Superior temporal gyrus (tissue), 1 donor: Measurements from ENCODE around the gene LYST.

Experiments
- DNase-seq: peaks from one replicate; pipeline ENCODE4 v3.0.0-alpha.2; 2016; ENCODE audit errors: extremely low spot score

The LYST gene

GRCh38 chr1:235721982-235722381 lies 144.7 kb downstream of the LYST start:
- DNase-seq = no peak

GRCh38 chr1:235720544-235720943 lies 146.2 kb downstream of the LYST start:
- no peak for DNase-seq

GRCh38 chr1:235714205-235714897 lies 152.4 kb downstream of the LYST start:
- DNase-seq = no peak

- DNase-seq = no peak
Measured at GRCh38 chr1:235712812-235713211, 153.9 kb downstream of the LYST start.

GRCh38 chr1:235710687-235711086 lies 156.0 kb downstream of the LYST start:
- DNase-seq = no peak

- DNase-seq = no peak
Measured at GRCh38 chr1:235709018-235709417, 157.7 kb downstream of the LYST start.

- DNase-seq = no peak
Measured at GRCh38 chr1:235708390-235708962, 158.2 kb downstream of the LYST start.

GRCh38 chr1:235703506-235703905 lies 163.2 kb downstream of the LYST start:
- no peak for DNase-seq

- no peak for DNase-seq
Measured at GRCh38 chr1:235702412-235702811, 164.3 kb downstream of the LYST start.

- no peak for DNase-seq
Measured at GRCh38 chr1:235697508-235697907, 169.2 kb downstream of the LYST start.

- DNase-seq = no peak
Measured at GRCh38 chr1:235689356-235689755, 177.3 kb downstream of the LYST start.

GRCh38 chr1:235688096-235688495 lies 178.6 kb downstream of the LYST start:
- no peak for DNase-seq

GRCh38 chr1:235683653-235684052 lies 183.1 kb downstream of the LYST start:
- DNase-seq = no peak

- no peak for DNase-seq
Measured at GRCh38 chr1:235682216-235682615, 184.5 kb downstream of the LYST start.

- no peak for DNase-seq
Measured at GRCh38 chr1:235679644-235680043, 187.1 kb downstream of the LYST start.

GRCh38 chr1:235679005-235679404 lies 187.7 kb downstream of the LYST start:
- no peak for DNase-seq

GRCh38 chr1:235675152-235675890 lies 191.4 kb downstream of the LYST start:
- DNase-seq = no peak

- DNase-seq = no peak
Measured at GRCh38 chr1:235673981-235674380, 192.7 kb downstream of the LYST start.

GRCh38 chr1:235671992-235672391 lies 194.7 kb downstream of the LYST start:
- DNase-seq = no peak

- no peak for DNase-seq
Measured at GRCh38 chr1:235670157-235670776, 196.4 kb downstream of the LYST start.

- DNase-seq = no peak
Measured at GRCh38 chr1:235669277-235669676, 197.4 kb downstream of the LYST start.

GRCh38 chr1:235663628-235664027 lies 203.1 kb downstream of the LYST start:
- DNase-seq = no peak

- no peak for DNase-seq
Measured at GRCh38 chr1:235661568-235661967, 205.1 kb downstream of the LYST start.
